Activated naive CD4-positive, alpha-beta T cell treated with anti-CD3 and anti-CD28 coated beads for 36 hours (primary cell): ENCODE results near the gene RWDD4. TPM values are rescaled to one million over a fixed set of nuclear protein-coding genes. Genes with fewer than 3 reads are reported as not detected.

ENCODE experiments used
- CTCF ChIA-PET: fragments of 350-600 bp; sonication (Branson Sonifier 250); formaldehyde crosslinking; loops from one replicate; lab custom pipeline; 2021; ENCODE audit warnings: antibody characterized with exemption; lab: Charles Lee
- DNase-seq: peaks from one replicate; pipeline ENCODE4 v3.0.0-alpha.2; 2020
- H3K27ac Mint-ChIP-seq: one replicate; pipeline ENCODE4 v1.8.0; 2021; ENCODE audit warnings: mild to moderate bottlenecking, mixed read lengths
- H3K27me3 Mint-ChIP-seq: one replicate; pipeline ENCODE4 v1.8.0; 2021; ENCODE audit warnings: low read depth, mixed read lengths
- H3K36me3 Mint-ChIP-seq: one replicate; pipeline ENCODE4 v1.8.0; 2021; ENCODE audit warnings: low read depth, mixed read lengths
- H3K4me1 Mint-ChIP-seq: one replicate; pipeline ENCODE4 v1.8.0; 2021; ENCODE audit warnings: low read depth, mixed read lengths
- H3K4me3 Mint-ChIP-seq: one replicate; pipeline ENCODE4 v1.8.0; 2021; ENCODE audit warnings: mild to moderate bottlenecking, moderate library complexity, mixed read lengths
- H3K9me3 Mint-ChIP-seq: one replicate; pipeline ENCODE4 v1.8.0; 2021; ENCODE audit warnings: mixed read lengths
- intact Hi-C: fragments of 100-400 bp; cut with micrococcal nuclease; formaldehyde crosslinking; loops from one replicate; pipeline ENCODE4 v1.15.1; 2023
- total RNA-seq, 2 experiments: library from RNA; stranded (reverse); gene quantifications; one replicate each; pipeline ENCODE4 v1.2.3, GENCODE V29; 2021

Gene RWDD4
- total RNA-seq, 2 experiments from 2014 or later: 17.8 to 20.8 TPM

GRCh38 chr4:183670251-183670650, 11.3 kb upstream of the RWDD4 start:
- Mint-ChIP-seq H3K9me3 (no peaks in the 10 kb centered on the region), H3K27me3 (no peaks in the 10 kb centered on the region), H3K27ac (no peak overlapping the region), H3K36me3 (peaks cover 17% of the 10 kb centered on the region), H3K4me1 (peaks cover 3% of the 10 kb centered on the region), H3K4me3 (no peak overlapping the region)
- intact Hi-C loops: no loop called here
- DNase-seq: no peak
- CTCF ChIA-PET: no interaction called here

DNA sequence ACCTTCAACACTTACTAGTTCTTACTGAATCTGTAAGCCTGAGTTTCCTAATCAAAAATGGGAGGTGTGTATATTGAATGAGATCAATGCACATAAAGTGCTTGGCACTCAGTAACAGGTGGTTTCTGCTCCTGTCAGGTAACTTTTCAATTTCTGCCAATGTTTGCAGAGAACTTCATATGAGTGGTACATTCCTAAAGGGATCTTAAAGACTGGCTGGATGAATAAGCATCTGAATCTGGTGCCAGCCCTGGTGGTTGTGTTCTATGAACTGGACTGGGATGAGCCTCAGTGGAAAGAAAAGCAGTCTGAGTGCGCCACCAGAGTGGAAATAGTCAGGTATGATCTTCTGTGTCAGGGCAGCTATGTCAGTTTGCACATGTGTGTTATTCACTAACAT, 7.1 kb upstream of the RWDD4 start:
- no peak for DNase-seq
- H3K4me3 Mint-ChIP-seq: no peak overlapping the region
- intact Hi-C loops: no loop called here
- CTCF ChIA-PET: no interaction called here
- no peaks in the 10 kb centered on the region for H3K9me3 Mint-ChIP-seq
- peaks cover 7% of the 10 kb centered on the region for H3K4me1 Mint-ChIP-seq
- H3K27ac Mint-ChIP-seq: no peak overlapping the region
- H3K36me3 Mint-ChIP-seq: peaks cover 15% of the 10 kb centered on the region
- no peaks in the 10 kb centered on the region for H3K27me3 Mint-ChIP-seq

GRCh38 chr4:183659872-183660242, 872 bp upstream of the RWDD4 start:
- peak overlapping the region; percentile 96 for H3K4me3 Mint-ChIP-seq
- H3K27ac Mint-ChIP-seq: peak overlapping the region; percentile 47
- CTCF ChIA-PET: interaction anchor here (0.5 to 1.3 kb wide), 3 partner anchors 156 to 757 kb away, joined by 3 to 4 read pairs (median 4); no protein-coding TSS in a partner anchor
- H3K27me3 Mint-ChIP-seq: no peaks in the 10 kb centered on the region
- H3K4me1 Mint-ChIP-seq: peaks cover 32% of the 10 kb centered on the region
- no peak for DNase-seq
- no peaks in the 10 kb centered on the region for H3K9me3 Mint-ChIP-seq
- intact Hi-C loops: loop anchor here (1.0 to 10.0 kb wide), 8 partner anchors 23 to 1735 kb away; partner anchors contain the start of genes ACSL1, CASP3, CDKN2AIP and DCTD
- peaks cover 5% of the 10 kb centered on the region for H3K36me3 Mint-ChIP-seq

- no peaks in the 10 kb centered on the region for H3K9me3 Mint-ChIP-seq
- H3K27ac Mint-ChIP-seq: peak overlapping the region; percentile 68
- CTCF ChIA-PET: interaction anchor here (1.3 kb wide), 1 partner anchor 154 kb away, joined by 4 read pairs; no protein-coding TSS in a partner anchor
- H3K36me3 Mint-ChIP-seq: peaks cover 6% of the 10 kb centered on the region
- H3K4me1 Mint-ChIP-seq: peaks cover 29% of the 10 kb centered on the region
- peak; percentile 21 for DNase-seq
- intact Hi-C loops: loop anchor here (1.0 to 10.0 kb wide), 8 partner anchors 21 to 1737 kb away; partner anchors contain the start of genes ACSL1, CASP3, CDKN2AIP and DCTD
- H3K27me3 Mint-ChIP-seq: no peaks in the 10 kb centered on the region
- peak overlapping the region; percentile 96 for H3K4me3 Mint-ChIP-seq
These were observed 490 bp downstream of the RWDD4 start for GRCh38 chr4:183658362-183659028.

- Mint-ChIP-seq H3K4me3 (peak overlapping the region; percentile 96), H3K4me1 (peaks cover 29% of the 10 kb centered on the region), H3K9me3 (no peaks in the 10 kb centered on the region), H3K27me3 (no peaks in the 10 kb centered on the region), H3K27ac (no peak overlapping the region), H3K36me3 (peaks cover 13% of the 10 kb centered on the region)
- intact Hi-C loops: loop anchor here (10.0 kb wide), 1 partner anchor 1167 kb away; the partner anchor contains the start of gene ACSL1
- DNase-seq: no peak
- CTCF ChIA-PET: no interaction called here
These were observed 1.4 kb downstream of the RWDD4 start for GRCh38 chr4:183657564-183657963.

DNA sequence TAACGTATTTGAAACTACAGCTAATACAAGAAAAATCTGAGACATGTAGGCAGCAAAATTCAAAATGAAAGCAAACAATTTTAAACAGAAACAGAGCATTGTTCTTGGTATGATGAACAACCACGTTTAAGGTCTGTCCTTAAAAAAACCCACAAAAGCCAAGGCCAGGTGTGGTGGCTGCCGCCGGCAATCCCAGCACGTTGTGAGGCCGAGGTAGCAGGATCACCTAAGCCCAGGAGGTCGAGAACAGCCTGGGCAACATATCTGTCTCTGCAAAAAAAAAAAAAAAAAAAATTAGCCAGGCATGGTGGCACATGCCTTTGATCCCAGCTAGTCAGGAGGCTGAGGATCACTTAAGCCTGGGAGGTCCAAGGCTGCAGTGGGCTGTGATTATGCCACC, 13.7 kb downstream of the RWDD4 start:
- H3K36me3 Mint-ChIP-seq: peaks cover 21% of the 10 kb centered on the region

DNA sequence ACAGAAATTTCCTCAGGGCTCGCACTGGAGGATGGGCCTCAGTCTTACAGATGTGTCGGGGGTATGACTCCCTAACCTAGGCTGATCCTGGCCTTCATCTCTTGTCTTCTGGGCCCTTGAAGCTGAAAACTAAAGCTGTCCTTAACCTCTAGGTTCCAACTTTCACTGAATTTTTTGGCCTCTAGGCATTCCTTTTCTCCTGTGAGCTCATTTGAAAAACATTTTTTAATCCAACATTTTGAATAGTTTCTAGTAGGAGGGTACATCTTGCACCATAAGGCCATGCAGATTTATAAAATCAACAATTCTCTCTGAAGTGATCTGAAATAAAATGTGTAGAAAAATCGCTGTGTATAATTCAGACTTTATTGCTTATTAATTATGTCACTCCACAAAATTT, 19.7 kb downstream of the RWDD4 start:
- Mint-ChIP-seq H3K27me3 (peaks cover 2% of the 10 kb centered on the region), H3K27ac (no peak overlapping the region), H3K4me3 (no peak overlapping the region), H3K4me1 (peaks cover 17% of the 10 kb centered on the region), H3K9me3 (no peaks in the 10 kb centered on the region), H3K36me3 (peaks cover 18% of the 10 kb centered on the region)
- intact Hi-C loops: no loop called here
- CTCF ChIA-PET: no interaction called here
- no peak for DNase-seq

More for the DNA sequence above, 13.7 kb downstream of the RWDD4 start:
- no peak for DNase-seq
- no peaks in the 10 kb centered on the region for H3K9me3 Mint-ChIP-seq
- intact Hi-C loops: no loop called here
- peaks cover 4% of the 10 kb centered on the region for H3K4me1 Mint-ChIP-seq
- no peak overlapping the region for H3K27ac Mint-ChIP-seq
- H3K27me3 Mint-ChIP-seq: no peaks in the 10 kb centered on the region
- H3K4me3 Mint-ChIP-seq: no peak overlapping the region
- CTCF ChIA-PET: interaction anchor here (0.7 kb wide), 1 partner anchor 260 kb away, joined by 6 read pairs; no protein-coding TSS in a partner anchor

GRCh38 chr4:183638436-183638835, 20.5 kb downstream of the RWDD4 start:
- H3K9me3 Mint-ChIP-seq: no peaks in the 10 kb centered on the region
- H3K4me1 Mint-ChIP-seq: peaks cover 19% of the 10 kb centered on the region
- DNase-seq: no peak
- peaks cover 9% of the 10 kb centered on the region for H3K36me3 Mint-ChIP-seq
- no peak overlapping the region for H3K27ac Mint-ChIP-seq
- intact Hi-C loops: no loop called here
- H3K27me3 Mint-ChIP-seq: peaks cover 2% of the 10 kb centered on the region
- CTCF ChIA-PET: no interaction called here
- no peak overlapping the region for H3K4me3 Mint-ChIP-seq

DNA sequence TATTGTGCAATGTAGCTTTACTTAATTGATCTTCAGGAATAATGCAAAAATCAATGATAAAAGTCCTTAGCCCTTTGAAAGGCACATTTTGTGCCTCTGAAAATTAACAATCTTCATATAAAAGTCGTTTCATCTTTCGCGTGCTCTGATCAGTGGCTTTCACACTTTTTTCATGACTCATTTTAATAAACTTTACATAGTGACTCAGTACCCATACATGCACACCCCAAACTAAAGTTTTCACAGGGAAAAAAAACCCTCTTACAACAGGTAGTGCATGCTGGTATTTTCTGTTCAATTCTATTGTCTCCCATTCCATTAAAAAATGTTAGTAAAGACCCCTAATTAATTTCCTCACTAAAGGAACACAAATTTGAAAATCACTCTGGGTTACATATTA, 21.5 kb downstream of the RWDD4 start:
- intact Hi-C loops: loop anchor here (1.0 kb wide), 1 partner anchor 22 kb away; the partner anchor contains the start of genes RWDD4 and TRAPPC11
- Mint-ChIP-seq H3K27ac (no peak overlapping the region), H3K4me1 (peaks cover 24% of the 10 kb centered on the region), H3K36me3 (peaks cover 9% of the 10 kb centered on the region), H3K27me3 (peaks cover 2% of the 10 kb centered on the region), H3K4me3 (no peak overlapping the region), H3K9me3 (no peaks in the 10 kb centered on the region)
- DNase-seq: peak; percentile 10
- CTCF ChIA-PET: no interaction called here

GRCh38 chr4:183636923-183637322, 22.1 kb downstream of the RWDD4 start:
- Mint-ChIP-seq H3K27me3 (peaks cover 2% of the 10 kb centered on the region), H3K36me3 (peaks cover 7% of the 10 kb centered on the region), H3K4me1 (peaks cover 24% of the 10 kb centered on the region), H3K9me3 (no peaks in the 10 kb centered on the region), H3K27ac (no peak overlapping the region), H3K4me3 (no peak overlapping the region)
- CTCF ChIA-PET: no interaction called here
- intact Hi-C loops: loop anchor here (1.0 kb wide), 1 partner anchor 22 kb away; the partner anchor contains the start of genes RWDD4 and TRAPPC11
- DNase-seq: no peak

DNA sequence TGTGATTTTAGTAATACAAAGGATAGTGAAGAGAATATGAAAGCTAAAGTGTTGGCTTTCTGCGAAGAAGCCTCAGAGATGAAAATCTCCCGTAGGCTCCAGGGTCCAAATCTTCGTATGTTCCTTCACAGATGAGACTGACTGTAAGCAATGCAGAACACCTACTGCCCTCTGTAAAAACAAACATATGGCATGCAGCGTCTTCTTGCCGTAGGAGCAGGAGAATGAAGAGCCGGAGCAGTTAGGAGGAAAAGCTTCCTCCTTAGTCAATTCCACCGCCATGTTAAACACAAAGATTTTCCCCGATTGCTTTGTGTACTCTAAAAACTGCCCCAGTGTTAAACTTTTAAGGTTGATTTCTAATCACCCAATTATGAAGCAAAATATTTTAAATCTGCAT, 22.5 kb downstream of the RWDD4 start:
- Mint-ChIP-seq H3K4me1 (peaks cover 22% of the 10 kb centered on the region), H3K36me3 (peaks cover 7% of the 10 kb centered on the region), H3K27me3 (peaks cover 2% of the 10 kb centered on the region), H3K27ac (no peak overlapping the region), H3K4me3 (no peak overlapping the region), H3K9me3 (no peaks in the 10 kb centered on the region)
- no peak for DNase-seq
- CTCF ChIA-PET: interaction anchor here (0.7 kb wide), 1 partner anchor 598 kb away, joined by 3 read pairs; no protein-coding TSS in a partner anchor
- intact Hi-C loops: no loop called here

DNA sequence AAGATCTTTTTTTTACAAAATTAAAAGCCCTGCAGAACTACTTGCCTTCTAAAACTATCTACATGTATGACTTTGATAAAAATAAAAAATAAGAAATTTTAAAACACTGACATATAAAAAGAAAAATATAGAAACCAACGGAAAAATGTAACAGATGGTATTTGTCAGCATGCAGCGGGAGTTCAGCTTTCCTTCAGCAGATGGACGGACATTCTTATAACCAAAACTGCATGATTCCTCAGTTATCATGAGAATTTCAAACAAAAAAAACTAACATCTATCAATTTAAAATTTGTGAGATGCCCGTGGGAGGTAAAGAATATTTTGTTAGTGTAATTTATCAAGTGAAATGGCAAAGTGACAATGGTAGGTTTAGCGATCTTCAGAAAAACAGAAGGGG, 23.2 kb downstream of the RWDD4 start:
- H3K4me3 Mint-ChIP-seq: no peak overlapping the region
- DNase-seq: no peak
- no peak overlapping the region for H3K27ac Mint-ChIP-seq
- CTCF ChIA-PET: interaction anchor here (0.7 kb wide), 1 partner anchor 599 kb away, joined by 3 read pairs; no protein-coding TSS in a partner anchor
- H3K27me3 Mint-ChIP-seq: peaks cover 2% of the 10 kb centered on the region
- H3K4me1 Mint-ChIP-seq: peaks cover 20% of the 10 kb centered on the region
- intact Hi-C loops: no loop called here
- H3K9me3 Mint-ChIP-seq: no peaks in the 10 kb centered on the region
- H3K36me3 Mint-ChIP-seq: peaks cover 5% of the 10 kb centered on the region

- peaks cover 2% of the 10 kb centered on the region for H3K27me3 Mint-ChIP-seq
- peaks cover 5% of the 10 kb centered on the region for H3K36me3 Mint-ChIP-seq
- H3K4me3 Mint-ChIP-seq: no peak overlapping the region
- H3K27ac Mint-ChIP-seq: no peak overlapping the region
- intact Hi-C loops: no loop called here
- peaks cover 20% of the 10 kb centered on the region for H3K4me1 Mint-ChIP-seq
- DNase-seq: no peak
- CTCF ChIA-PET: no interaction called here
- H3K9me3 Mint-ChIP-seq: no peaks in the 10 kb centered on the region
These were observed 23.7 kb downstream of the RWDD4 start for GRCh38 chr4:183635321-183635720.
